DMS114 treated with DMSO at 0.1 percent for 48 hours (cell line): ENCODE measurements around the gene NMUR1.

Source experiments
- DNase-seq: peaks from one replicate; lab custom pipeline; 2025; ENCODE audit not compliant: unreplicated experiment; lab: John Stamatoyannopoulos, UW

NMUR1 gene

GRCh38 chr2:231554327-231554726 is 24.1 kb upstream of the NMUR1 start:
- DNase-seq = no peak

GRCh38 chr2:231552752-231553151 is 22.5 kb upstream of the NMUR1 start:
- no peak for DNase-seq

- DNase-seq = no peak
These were observed 19.4 kb upstream of the NMUR1 start for GRCh38 chr2:231549446-231550239.

GRCh38 chr2:231548752-231549151 is 18.5 kb upstream of the NMUR1 start:
- no peak for DNase-seq

GRCh38 chr2:231547315-231548110 is 17.3 kb upstream of the NMUR1 start:
- DNase-seq = no peak

GRCh38 chr2:231546014-231546715 is 15.9 kb upstream of the NMUR1 start:
- no peak for DNase-seq

- DNase-seq = no peak
These were observed 15.1 kb upstream of the NMUR1 start for GRCh38 chr2:231545105-231545902.

- DNase-seq = no peak
These were observed 11.9 kb upstream of the NMUR1 start for GRCh38 chr2:231542136-231542535.

- DNase-seq = no peak
These were observed 11.4 kb upstream of the NMUR1 start for GRCh38 chr2:231541645-231542044.

- DNase-seq = no peak
These were observed 9.7 kb upstream of the NMUR1 start for GRCh38 chr2:231539991-231540390.

GRCh38 chr2:231535961-231536360 is 5.7 kb upstream of the NMUR1 start:
- no peak for DNase-seq

GRCh38 chr2:231533777-231534125 is 3.5 kb upstream of the NMUR1 start:
- no peak for DNase-seq

GRCh38 chr2:231533086-231533776 is 3.0 kb upstream of the NMUR1 start:
- no peak for DNase-seq

GRCh38 chr2:231532756-231533035 is 2.5 kb upstream of the NMUR1 start:
- no peak for DNase-seq

- DNase-seq = no peak
These were observed 1.9 kb upstream of the NMUR1 start for GRCh38 chr2:231531883-231532755.

- DNase-seq = no peak
These were observed 1.2 kb upstream of the NMUR1 start for GRCh38 chr2:231531466-231531865.

GRCh38 chr2:231528636-231529030 is 1.6 kb downstream of the NMUR1 start:
- DNase-seq = no peak

GRCh38 chr2:231527955-231528635 is 2.1 kb downstream of the NMUR1 start:
- no peak for DNase-seq

- no peak for DNase-seq
These were observed 3.2 kb downstream of the NMUR1 start for GRCh38 chr2:231527091-231527395.
